GM18517 (cell line): ENCODE data around the gene WDR1.

ENCODE experiments used
- ATAC-seq: cut with Tn5 transposase; IDR thresholded peaks from one replicate; pipeline ENCODE4 v1.9.1; 2021; ENCODE audit warnings: mild to moderate bottlenecking, moderate library complexity; ENCODE audit not compliant: unreplicated experiment

Gene WDR1

DNA sequence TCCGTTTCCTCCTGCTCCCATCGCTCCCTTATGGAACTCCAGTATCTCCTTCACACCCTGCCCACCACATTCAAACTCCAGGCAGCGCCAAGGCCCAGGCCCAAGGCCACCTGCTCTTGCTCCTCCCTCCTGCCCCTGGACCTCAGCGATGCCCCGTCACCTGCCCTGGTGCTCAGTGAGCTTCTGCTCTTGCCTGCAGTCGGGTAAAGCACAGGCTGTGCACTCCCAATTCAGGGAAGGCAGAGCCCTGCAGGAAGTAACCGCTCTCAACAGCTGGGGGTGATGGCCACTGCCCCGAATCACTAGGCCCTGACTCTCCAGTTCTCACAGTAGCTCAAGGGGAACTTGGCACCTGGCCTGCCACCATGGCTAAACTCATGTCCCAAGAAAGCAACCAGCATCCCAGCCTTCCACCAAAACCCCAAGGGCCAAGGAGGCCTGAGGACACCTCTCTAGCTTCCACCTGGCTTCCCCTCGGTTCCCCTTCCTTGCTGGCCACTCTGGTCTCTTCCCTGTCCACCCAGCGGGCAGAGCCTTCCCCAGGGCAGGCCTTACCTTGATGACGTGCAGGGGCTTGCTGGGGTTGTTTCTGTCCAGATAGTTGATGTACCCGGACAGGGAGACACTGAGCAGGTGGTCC lies 29.3 kb downstream of the WDR1 start:
- no peak for ATAC-seq

GRCh38 chr4:10086506-10087120 lies 30.0 kb downstream of the WDR1 start:
- ATAC-seq, result no peak

GRCh38 chr4:10085828-10086505 lies 30.6 kb downstream of the WDR1 start:
- ATAC-seq, result no peak

DNA sequence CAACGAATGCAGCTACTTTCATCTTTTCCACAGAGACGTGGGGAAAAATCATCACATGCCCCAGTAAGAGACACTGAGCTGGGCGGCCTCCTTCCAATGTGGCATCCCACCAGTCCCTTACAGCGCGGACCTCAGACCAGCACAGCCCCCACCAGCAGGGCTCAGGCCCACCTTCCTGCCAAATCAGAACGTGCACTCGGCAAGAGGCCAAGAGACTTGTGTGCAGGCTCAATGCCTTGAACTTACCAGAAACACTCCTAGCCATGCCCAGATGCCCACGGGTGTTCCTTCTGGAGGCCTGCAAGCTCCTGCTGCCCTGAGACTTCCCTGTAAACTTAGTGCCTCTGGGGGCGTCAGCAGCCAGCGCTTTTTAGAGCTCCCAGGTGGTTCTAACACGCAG lies 31.2 kb downstream of the WDR1 start:
- no peak for ATAC-seq

- no peak for ATAC-seq
These were observed 31.8 kb downstream of the WDR1 start for GRCh38 chr4:10084651-10085358.

- no peak for ATAC-seq
These were observed 32.5 kb downstream of the WDR1 start for GRCh38 chr4:10083861-10084641.

- no peak for ATAC-seq
These were observed 33.2 kb downstream of the WDR1 start for GRCh38 chr4:10083331-10083771.

- ATAC-seq, result no peak
These were observed 33.9 kb downstream of the WDR1 start for GRCh38 chr4:10082459-10083272.

DNA sequence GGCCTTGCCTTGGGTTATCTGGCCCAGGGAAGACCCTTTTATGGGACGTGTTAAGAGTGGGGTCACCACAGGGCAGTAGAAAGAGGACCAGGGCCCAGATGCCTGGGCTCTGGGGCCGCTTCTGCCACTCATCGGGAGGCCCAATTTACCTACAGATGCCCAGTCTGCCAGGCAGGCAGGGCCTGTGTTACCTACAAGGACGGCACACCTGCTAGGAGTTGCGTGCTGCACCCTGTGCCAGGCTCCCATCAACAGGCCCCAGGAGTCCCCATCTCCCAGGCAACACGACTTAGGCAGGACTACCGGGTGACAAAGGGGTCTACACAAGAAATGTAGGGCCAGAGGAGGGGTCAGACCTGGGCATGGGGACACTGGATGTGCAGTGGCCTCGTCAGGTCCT lies 34.6 kb downstream of the WDR1 start:
- no peak for ATAC-seq

DNA sequence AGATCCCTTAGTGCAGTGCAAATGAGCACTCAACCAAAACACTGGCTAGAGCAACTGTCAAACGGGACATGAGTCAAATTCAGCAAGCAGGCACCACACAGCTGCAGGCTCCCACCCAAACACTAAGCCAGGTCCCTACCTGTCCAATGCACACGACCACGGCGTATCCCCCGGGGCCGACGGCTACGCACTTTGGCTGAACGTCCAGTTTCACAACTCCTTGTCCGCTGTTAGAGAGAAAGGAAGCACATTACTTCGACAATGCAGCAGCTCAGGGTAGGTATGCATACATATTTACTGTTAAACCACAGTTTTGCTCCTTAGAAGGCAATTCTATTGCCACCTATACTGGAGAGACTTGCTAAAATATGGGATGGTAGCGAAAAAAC lies 35.4 kb downstream of the WDR1 start:
- no peak for ATAC-seq

GRCh38 chr4:10080589-10081217 lies 35.9 kb downstream of the WDR1 start:
- no peak for ATAC-seq

GRCh38 chr4:10079912-10080588 lies 36.5 kb downstream of the WDR1 start:
- ATAC-seq, result no peak

GRCh38 chr4:10079256-10079655 lies 37.3 kb downstream of the WDR1 start:
- ATAC-seq, result no peak

- ATAC-seq, result no peak
These were observed 37.9 kb downstream of the WDR1 start for GRCh38 chr4:10078481-10079233.

DNA sequence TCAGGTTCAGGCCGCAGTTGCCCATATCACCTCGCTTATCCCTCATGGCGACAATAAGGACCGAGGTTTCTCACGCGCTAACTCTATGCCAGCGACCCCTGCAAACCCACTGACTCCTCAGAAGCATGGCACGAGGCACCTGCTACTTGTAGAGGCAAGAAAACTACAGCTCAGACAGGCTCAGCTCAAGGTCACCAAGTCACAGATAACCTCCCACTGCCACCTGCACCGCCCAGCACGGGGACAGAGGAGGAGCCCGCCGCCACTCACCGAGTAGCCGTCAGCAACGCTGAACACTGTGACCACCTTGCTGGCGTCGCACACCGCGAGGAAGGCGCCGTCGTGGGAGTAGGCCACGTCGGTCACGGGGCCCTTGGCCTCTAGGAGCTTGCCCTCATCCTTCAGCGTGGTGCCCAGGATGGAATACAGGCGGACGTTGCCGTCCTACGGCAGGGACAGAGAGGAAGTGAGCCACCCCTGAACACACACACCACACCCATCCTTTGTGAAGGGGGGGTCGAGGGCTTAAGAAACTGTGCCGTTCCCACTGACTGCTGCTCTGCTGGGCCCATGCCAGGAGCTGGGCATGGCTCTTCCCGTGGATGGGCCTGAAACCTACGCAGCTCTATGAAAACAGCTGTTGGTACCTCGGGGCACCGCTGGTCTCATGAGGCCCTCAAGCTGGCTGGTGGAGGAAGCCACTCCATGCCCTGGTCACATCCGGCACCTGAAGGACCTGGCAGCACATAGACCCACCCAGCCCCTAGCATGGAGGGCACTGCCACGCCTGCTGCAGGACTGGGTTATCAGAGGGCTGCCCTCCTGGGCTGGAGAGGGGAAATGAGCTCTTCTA lies 38.9 kb downstream of the WDR1 start:
- ATAC-seq, result no peak

DNA sequence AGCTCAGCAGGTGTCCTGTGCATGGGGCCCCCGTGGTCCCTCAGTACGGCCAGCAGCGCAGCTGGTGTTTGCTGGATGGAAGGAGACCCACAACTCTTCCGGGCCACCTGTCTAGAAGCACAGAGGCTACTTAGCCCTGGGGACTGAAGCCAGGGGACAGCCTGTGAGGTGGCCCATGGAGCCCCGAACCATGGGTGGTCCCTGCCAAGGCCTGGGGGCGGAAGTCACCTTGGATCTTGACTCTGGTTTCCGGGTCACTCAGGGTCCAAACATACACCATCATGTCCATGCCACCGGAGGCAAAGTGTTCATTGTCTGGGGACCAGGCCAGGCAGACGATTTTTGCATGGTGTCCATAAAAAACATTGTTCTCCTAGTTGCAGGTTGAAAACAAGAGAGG lies 39.5 kb downstream of the WDR1 start:
- no peak for ATAC-seq

DNA sequence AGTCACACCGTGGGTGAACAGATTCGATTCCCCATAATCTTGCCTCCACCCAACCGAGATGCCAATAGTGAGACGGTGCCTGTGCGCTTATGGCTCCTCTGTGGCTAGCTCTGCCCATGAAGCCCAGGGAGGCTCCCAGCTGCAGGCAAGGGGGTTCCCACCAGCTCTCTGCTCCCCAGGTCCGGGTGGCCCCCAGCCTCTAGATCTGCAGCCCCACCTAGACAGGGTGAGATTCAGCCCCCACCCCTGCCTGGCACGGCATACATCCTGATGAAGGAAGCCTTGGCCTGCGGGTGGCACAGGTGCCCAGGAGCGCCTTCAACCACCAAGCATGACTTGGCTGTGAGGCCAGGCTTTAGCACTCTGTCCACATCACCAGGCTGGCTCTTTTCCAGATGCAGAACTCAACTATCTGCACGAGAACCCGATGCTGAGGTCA lies 40.6 kb downstream of the WDR1 start:
- no peak for ATAC-seq
